Stimulated activated CD4-positive, alpha-beta T cell treated with anti-CD3 and anti-CD28 coated beads, Interleukin-4, amount 100 ng/mL, for 4 hours (primary cell): ENCODE data around the gene EHBP1.

Source experiments
- DNase-seq, 2 experiments: peaks; one replicate each; pipeline ENCODE4 v3.0.0-alpha.2; 2020

Gene EHBP1

GRCh38 chr2:62785810-62786597, 80.5 kb downstream of the EHBP1 start:
- DNase-seq, result no peak

- no peak for DNase-seq
Measured at GRCh38 chr2:62787386-62787785, 81.9 kb downstream of the EHBP1 start.

GRCh38 chr2:62789518-62789917, 84.0 kb downstream of the EHBP1 start:
- no peak for DNase-seq

GRCh38 chr2:62789918-62790317, 84.4 kb downstream of the EHBP1 start:
- DNase-seq, result no peak

GRCh38 chr2:62792408-62792807, 86.9 kb downstream of the EHBP1 start:
- DNase-seq, result no peak

GRCh38 chr2:62793213-62793612, 87.7 kb downstream of the EHBP1 start:
- DNase-seq, result no peak

- DNase-seq, result no peak
Measured at GRCh38 chr2:62794791-62795190, 89.3 kb downstream of the EHBP1 start.

- DNase-seq, result no peak
Measured at GRCh38 chr2:62795341-62795740, 89.8 kb downstream of the EHBP1 start.

GRCh38 chr2:62797107-62797506, 91.6 kb downstream of the EHBP1 start:
- no peak for DNase-seq

- DNase-seq, result no peak
Measured at GRCh38 chr2:62800618-62801017, 95.1 kb downstream of the EHBP1 start.

- DNase-seq, result no peak
Measured at GRCh38 chr2:62801110-62801509, 95.6 kb downstream of the EHBP1 start.

- DNase-seq, result no peak
Measured at GRCh38 chr2:62801814-62802523, 96.5 kb downstream of the EHBP1 start.

- no peak for DNase-seq
Measured at GRCh38 chr2:62803961-62804360, 98.4 kb downstream of the EHBP1 start.

- DNase-seq, result no peak
Measured at GRCh38 chr2:62806231-62806630, 100.7 kb downstream of the EHBP1 start.

- no peak for DNase-seq
Measured at GRCh38 chr2:62808554-62808953, 103.0 kb downstream of the EHBP1 start.

GRCh38 chr2:62811086-62811485, 105.6 kb downstream of the EHBP1 start:
- DNase-seq, result no peak

GRCh38 chr2:62811972-62812371, 106.5 kb downstream of the EHBP1 start:
- no peak for DNase-seq

GRCh38 chr2:62812921-62813825, 107.7 kb downstream of the EHBP1 start:
- no peak for DNase-seq

GRCh38 chr2:62814123-62814522, 108.6 kb downstream of the EHBP1 start:
- no peak for DNase-seq

GRCh38 chr2:62817348-62817747, 111.8 kb downstream of the EHBP1 start:
- no peak for DNase-seq

- no peak for DNase-seq
Measured at GRCh38 chr2:62817995-62818713, 112.6 kb downstream of the EHBP1 start.

GRCh38 chr2:62822549-62822948, 117.0 kb downstream of the EHBP1 start:
- DNase-seq, result no peak

GRCh38 chr2:62824388-62824787, 118.9 kb downstream of the EHBP1 start:
- DNase-seq, result no peak
